Measurements from ENCODE around the gene MRPL12.
A peak's percentile ranks its signal among the peaks of the same experiment; 100 is the strongest.

The MRPL12 gene

DNA sequence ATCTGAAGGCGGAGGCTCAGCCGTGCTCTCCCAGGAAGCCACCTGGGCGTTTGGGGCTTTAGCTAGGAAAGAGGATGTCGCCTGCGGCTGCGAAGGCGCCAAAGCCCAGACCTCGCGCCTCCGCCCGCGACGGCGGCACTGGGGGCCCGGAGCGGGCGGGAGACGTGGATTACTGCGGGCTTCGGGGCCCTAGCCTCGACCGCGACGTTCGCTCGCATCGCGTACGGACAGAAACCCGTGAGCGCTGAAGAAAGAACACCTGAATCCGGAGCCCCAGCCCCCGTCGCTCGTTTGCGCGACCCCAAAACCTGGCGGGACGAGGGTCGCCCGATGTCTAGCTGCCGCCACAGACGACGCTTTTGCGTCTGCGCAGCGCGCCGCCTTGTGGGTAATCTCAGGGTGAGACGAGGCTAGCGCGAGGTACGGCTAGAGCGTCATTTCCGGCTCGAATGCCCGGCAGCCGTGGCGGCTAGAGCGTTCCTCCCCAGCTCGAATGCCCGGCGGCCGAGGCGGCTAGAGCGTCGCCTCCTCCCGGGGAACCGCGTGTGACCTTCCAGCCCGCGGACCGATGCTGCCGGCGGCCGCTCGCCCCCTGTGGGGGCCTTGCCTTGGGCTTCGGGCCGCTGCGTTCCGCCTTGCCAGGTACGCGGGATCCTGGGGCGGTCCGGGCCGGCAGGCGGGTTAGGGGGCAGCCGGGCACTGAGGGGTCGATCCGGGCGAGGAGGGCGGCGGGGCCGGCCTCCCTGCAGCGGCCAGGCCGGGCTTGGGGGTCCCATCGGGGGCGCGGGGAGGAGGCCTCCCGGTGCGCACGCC is at the start of gene MRPL12:
MRPL12 (plus strand) TSS at position 434 of the 813 bp plus-strand sequence; CDS start at position 569, 135 bp downstream.
- peak; percentile 90 for DNase-seq (ENCODE audit: low spot score)

DNA sequence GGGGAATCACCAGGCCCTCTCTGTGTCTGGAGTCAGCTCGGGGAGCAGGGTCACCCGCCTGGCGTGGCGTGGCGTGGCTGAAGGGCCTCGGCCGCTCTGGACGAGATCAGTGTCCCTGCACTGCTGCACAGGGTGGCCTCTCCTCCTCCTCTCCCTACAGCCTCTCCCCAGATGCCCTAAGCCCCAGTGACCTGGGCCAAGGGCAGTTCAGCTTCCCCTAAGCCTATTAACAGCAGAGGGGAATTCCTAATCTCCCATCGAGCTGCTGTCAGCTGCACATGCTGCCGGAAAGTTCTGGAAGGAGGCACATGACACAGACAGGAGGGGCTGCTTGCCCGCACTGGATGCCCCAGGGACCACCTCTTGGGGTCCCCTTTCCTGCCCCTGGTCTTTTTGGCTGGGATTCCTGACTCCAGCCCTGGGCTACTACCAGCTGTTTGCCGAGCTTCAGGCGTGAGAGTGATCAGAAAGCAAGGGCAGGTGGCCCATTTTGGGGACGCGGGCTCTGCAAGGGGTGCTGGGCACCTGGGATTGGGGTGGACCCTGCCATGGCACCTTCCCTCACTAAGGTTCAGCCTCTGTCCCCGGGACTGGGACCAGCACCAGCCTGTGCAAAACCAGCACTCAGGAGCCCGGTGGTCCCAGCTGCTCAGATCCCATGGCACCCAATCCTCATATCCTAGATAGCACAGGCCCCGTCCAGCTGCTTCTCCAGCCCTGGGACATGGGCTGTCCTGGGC is 47.6 kb upstream of the MRPL12 start:
- DNase-seq (ENCODE audit: low spot score) = no peak

DNA sequence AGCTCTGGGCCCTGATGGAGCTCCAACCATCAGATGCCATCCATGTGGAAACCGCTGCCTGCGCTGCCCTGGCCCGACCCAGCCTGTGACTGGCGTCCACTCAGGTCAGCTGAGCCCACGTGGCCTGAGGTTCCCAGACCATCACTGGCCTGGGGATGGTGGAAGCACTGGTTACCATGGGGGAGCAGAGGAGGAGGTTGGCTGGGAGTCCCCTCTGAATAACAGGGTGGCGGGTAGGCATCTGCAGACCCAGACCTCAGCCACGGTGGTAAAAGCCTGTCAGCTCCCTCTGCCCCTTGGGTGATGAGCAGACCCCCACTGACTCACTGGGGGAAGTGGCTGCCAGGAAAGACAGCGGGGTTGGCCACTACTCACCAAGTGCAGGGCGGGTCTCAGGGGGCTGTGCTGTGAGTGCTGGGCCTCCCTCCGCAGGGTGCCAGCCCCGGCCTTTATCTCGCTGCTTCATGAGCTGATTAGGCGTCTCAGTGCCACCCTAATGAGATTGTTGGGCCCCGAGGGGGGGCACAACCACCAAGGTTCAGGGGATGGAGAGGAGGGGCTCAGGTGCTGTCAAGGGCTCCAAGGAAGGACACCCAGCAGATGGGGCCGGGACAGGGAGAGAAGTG is 46.9 kb upstream of the MRPL12 start, which contains the start of gene PDE6G:
PDE6G (minus strand) TSS at position 425 of the 626 bp plus-strand sequence. CDS start 3,237 bp downstream, outside the sequence.
- no peak for DNase-seq (ENCODE audit: low spot score)

DNA sequence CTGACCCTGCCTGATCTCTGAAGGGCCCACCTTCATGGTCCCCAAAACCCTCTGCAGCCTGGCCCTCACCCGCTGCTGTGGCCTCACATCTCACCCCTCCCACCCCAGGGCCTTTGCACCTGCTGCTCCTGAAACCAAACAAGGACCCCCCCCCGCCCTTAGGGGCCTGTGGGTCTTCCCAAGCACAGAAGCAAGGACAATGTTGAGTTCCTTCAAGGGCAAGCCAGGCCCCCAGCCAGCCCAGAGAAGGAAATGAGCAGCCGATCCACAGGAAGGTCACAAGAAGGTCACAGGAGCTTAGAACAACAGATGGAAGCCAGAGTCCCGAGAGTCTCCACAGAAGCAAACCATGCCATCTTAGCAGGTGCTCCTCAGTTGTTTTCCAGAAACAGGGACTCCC is 46.3 kb upstream of the MRPL12 start:
- DNase-seq (ENCODE audit: low spot score) = no peak

DNA sequence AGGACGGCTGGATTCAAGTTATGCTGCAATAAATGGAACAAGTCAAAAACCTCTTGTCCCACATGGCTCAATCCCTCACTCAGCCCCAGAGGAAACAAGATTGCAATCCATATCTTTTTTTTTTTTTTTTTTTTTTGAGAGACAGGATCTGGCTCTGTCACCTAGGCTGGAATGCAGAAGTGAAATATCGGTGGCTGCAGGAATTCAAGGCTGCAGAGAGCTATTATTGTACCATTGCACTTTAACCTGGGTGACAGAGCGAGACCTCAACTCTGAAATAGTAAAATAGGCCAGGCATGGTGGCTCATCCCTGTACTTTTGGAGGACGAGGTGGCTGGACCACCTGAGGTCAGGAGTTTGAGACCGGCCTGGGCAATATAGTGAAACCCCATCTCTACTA is 44.1 kb upstream of the MRPL12 start:
- no peak for DNase-seq (ENCODE audit: low spot score)

DNA sequence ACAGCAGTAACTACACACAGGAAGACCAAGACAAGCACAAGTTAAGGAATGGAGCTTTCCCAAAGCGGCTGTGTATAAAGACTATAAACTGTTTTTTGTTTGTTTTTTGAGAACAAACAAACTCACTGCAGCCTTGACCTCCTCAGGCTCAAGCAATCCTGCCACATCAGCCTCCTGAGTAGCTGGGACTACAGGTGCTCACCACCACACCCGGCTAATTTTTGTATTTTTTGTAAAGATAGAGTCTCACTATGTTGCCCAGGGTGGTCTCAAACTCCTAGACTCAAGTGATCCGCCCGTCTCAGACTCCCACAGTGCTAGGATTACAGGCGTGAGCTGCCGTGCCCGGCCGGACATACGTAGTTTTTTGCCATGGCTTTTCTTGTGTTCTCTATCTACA is 42.7 kb upstream of the MRPL12 start:
- DNase-seq (ENCODE audit: low spot score) = no peak

DNA sequence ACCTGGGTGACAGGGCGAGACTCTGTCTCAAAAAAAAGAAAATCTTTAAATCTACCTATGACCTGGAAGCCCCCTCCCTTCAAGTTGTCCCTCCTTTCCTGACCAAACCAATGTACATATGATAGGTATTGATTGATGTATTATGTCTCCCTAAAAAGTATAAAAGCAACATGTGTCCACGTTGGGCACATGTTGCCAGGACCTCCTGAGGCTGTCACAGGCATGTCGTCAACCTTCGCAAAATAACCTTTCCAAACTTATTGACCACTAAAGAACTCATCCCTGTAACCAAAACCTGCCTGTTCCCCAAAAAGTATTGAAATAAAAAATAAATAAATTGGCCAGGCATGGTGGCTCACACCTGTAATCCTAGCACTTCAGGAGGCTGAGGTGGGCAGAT is 41.2 kb upstream of the MRPL12 start:
- DNase-seq (ENCODE audit: low spot score) = no peak

DNA sequence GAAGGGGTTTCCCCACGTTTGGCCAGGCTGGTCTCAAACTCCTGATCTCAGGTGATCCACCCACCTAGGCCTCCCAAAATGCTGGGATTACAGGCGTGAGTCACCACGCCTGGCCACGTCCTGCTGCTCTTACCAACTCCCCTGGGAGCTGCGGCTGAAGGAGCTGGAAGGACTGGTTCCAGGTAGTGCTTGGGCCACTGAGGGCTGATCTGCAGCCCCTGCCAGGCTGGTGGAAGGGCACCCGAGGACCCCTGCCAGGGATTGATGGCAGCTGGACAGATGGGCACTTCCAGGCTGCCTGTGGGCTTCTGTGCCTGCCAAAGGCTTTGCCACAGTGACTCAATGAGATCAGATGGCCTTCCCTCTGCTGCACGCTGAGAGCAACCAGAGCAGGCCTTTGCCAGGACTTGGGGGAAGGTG is 39.1 kb upstream of the MRPL12 start:
- DNase-seq (ENCODE audit: low spot score) = no peak

DNA sequence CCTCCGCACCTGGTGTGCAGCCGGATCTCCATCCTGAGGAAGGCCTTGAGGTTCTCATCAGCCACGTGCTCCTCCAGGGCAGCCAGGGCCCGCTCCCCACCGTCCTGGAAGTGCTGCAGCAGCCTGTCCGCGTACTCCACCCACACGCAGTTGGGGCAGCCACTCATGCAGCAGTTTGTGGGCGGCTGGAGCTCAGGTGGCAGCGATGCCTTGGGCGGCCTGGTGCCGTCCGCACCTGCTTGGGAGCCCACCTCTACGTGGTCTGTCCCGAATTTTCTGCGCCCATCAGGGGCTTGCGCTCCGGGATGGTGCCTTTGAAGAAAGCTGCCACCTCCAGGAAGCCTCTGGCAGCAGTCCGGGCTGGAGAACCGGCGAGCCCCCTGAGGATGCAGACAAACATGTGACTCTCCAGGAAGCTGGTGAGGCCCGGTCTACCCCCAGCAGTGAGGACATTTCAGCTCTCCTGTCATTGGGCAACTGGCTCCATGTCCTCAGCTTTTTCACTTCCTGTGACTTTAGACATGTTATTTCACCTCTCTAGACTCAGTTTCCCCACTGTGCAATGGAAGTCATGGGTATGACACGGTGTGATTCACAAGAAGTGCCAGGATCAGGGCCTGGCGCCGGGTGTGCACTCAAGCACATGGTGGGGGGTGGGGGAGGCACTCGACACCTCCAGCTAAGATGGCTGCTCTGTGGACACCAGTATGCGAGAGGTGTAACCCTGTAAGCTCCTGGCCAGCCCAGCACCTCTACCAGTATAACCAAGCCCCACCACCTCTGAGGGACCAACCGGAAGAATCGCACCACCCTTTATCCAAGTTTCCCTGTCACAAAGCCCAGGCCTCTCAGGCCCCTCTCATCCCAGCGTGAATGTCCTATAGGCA is 37.7 kb upstream of the MRPL12 start:
- DNase-seq (ENCODE audit: low spot score) = peak; percentile 24

DNA sequence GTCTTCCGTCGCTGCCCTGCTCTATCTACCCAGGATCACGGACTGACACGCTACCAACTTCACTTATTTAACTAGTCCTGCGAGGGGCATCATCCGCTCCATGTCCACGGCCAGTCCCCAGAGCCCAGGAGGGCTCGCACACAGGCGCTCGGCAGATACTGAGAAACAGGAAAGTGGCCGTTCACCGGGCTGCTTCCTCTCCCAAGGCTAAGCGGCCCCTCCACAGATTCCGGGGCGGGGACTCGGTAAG is 37.1 kb upstream of the MRPL12 start:
- DNase-seq (ENCODE audit: low spot score) = no peak

DNA sequence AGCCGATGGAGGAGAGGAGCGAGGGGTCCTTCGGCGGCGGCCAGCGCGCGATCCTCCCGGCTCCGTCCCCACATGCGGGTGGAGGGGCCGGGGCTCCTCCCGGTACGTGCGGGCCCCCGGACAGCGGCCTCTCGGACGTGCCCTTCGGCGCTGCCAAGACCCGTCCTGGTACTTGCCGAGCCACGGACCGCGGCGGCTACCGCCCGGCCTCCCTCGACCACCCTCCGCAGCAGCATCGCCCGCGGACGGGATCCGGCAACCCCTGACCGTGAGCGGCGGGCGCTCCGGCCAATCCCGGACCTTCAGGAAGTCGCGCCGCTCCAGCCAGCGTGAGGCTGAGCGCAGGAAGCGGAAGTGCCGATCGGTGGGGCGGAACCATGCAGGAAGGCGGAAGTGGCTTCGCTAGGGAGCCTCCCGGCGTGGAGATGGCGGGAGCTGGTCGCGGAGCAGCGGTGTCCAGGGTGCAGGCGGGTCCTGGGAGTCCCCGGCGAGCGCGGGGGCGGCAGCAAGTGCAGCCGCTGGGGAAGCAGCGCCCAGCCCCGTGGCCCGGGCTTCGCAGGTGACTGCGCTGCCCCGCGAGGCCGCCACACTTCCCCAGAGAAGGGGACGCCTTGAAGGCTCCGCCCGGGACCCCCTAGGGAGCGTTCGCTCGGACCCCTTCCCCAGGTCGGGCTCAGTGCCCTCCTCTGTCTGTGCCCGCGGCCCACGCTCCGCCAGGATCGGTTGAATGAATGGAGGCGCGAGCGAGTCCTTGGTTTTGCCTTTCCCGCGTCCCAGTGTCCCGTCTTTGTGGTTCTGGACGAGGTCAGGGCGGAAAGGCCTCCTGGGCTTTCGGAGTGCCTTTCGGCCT is 36.6 kb upstream of the MRPL12 start, which contains the start of the genes CCDC137 and OXLD1:
CCDC137 (plus strand) TSS at position 396 of the 850 bp plus-strand sequence; CDS start at position 426, 30 bp downstream.
OXLD1 (minus strand) TSS at position 264 of the 850 bp plus-strand sequence; CDS start at position 236, 28 bp downstream.
- peak; percentile 91 for DNase-seq (ENCODE audit: low spot score)

DNA sequence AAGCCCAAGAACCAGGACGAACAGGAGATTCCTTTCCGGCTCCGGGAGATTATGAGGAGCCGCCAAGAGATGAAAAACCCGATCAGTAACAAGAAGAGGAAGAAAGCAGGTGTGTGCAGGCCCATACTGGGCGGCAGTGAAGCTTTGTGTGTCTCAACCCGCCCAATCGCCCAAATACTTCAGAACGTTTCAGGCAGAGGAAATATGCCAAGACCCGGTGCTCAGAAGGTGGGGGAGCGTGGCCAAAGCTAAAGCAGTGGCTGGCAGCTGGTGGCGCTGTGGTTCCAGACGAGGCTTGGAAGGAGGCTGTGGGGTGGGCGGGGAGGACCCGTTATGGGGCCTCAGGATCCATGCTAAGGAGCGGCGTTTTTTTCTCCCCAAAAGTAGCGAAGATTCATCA is 35.4 kb upstream of the MRPL12 start:
- DNase-seq (ENCODE audit: low spot score) = no peak

DNA sequence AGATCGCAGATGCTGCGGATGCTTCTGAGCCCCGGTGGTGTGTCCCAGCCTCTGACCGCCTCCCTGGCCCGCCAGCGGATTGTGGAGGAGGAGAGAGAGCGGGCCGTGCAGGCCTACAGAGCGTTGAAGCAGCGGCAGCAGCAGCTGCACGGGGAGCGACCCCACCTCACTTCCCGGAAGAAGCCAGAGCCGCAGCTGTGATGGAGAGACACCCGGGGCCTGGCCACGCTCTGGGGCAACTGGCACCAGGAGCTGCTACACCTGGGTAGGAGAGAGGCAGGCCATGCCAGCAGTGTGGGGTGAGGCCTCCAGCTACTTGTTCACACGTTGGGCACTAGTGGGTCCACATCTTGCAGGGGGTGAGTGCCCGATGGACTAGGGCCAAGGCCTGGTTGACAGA is 30.7 kb upstream of the MRPL12 start:
- DNase-seq (ENCODE audit: low spot score) = no peak

DNA sequence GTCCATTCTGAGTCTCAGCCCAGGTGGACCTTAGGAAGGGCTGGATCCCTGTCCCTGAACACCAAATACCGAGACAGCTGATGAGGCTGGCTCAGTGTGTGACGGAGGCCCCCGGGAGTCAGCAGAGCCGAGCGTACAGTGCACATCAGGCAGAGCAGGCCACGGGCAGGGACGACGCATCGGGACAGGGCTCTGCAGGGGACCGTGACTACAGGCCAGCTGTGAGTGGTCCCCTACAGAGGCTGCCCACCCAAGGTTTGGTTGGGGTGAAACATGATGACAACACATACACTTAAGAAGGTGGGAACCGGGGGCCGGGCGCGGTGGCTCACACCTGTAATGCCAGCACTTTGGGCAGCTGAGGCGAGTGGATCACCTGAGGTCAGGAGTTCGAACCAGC is 30.2 kb upstream of the MRPL12 start:
- DNase-seq (ENCODE audit: low spot score) = no peak

DNA sequence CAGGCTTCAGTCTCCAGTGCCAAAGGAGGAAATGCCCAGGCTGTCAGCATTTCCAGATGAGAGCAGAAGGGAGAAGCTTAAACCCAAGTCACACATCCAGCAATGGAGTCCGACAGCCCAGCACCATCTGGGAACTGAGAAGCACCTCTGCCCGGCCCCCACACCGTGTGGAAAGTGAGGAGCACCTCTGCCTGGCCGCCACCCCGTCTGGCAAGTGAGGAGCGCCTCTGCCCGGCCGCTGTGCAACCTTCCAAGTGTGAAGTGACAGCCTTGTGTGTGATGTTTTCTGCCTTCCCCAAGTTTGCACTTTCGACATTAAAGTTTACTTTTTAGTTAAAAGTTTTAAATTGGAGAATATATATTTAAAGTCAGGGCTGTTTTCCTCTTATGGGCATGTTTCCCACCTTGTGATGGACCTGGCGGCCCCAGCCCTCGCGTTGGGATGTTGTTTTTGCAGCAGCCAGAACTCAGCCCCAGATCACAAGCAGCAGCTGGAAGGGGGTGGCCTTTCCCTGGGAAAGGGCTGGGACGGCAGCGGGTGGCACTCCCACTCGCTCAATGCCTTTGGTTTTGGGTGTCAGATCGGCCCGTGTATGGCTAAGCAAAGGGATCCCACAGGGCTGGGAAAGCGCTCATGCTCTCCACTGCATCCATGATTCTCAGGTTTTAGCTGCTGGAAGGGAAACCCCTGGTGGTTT is 29.5 kb upstream of the MRPL12 start:
- DNase-seq (ENCODE audit: low spot score) = no peak

DNA sequence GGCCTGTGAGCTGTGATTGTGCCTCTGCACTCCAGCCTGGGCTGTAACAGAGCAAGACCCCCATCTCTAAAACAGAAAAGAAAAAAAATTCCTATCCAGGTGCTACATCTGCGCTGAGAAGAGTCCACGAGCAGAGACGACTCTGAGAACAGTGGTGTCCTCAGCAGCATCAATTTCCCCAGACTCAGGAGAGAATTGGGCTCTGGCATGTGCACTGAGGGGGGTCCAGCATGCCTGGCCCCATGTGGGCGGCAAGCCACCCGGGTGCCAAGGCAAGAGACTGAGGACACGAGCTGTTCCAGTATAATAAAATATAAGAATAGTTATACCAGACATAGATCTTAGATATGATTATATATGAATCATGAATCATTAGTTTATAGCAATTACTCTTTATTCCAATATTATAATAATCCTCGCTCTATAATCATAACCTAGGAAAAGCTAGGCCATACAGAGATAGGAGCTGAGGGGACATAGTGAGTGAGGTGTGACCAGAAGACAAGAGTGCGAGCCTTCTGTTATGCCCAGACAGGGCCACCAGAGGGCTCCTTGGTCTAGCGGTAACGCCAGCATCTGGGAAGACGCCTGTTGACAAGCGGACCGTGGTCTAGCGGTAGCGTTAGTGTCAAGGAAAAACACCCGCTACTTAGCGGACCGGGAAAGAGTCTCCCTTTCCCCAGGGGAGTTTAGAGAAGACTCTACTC is 27.5 kb upstream of the MRPL12 start:
- DNase-seq (ENCODE audit: low spot score) = peak; percentile 41

DNA sequence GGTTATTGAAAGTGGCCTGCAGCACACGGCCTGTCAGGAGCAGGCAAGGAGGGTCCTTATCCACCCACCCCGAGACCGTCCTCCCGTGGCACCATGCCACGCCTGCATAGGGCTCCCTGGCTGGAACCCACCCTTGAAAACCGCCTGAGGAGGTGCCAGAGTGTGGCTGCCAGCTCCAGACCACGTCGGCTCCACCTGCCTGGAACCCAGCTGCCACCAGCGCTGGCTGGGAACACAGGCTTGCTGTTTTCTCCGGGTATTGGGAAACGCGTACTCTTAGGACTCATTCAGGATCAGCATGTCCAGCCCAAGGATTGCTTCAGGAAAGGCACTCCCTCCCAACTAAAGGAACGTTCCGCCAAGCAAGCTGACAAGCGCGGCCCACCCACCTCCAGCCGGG is 26.3 kb upstream of the MRPL12 start:
- DNase-seq (ENCODE audit: low spot score) = no peak

DNA sequence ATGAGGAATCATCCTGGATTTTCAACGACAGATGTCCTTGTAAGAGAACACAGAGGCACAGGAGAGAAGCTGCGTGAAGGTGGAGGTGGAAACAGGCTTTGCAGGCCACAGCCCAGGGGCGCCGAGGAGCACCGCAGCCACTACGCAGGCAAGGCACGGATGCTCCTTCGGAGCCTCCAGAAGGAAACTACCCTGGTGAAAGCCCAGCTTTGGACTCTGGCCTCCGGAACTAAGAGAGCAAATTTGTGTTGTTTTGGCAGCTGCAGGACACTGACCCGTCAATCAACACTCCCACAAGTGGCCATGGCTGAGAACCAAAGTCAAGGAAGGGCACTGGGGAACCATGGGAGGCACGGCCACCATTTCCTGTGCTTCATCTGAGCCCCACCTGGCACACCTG is 23.0 kb upstream of the MRPL12 start:
- no peak for DNase-seq (ENCODE audit: low spot score)

DNA sequence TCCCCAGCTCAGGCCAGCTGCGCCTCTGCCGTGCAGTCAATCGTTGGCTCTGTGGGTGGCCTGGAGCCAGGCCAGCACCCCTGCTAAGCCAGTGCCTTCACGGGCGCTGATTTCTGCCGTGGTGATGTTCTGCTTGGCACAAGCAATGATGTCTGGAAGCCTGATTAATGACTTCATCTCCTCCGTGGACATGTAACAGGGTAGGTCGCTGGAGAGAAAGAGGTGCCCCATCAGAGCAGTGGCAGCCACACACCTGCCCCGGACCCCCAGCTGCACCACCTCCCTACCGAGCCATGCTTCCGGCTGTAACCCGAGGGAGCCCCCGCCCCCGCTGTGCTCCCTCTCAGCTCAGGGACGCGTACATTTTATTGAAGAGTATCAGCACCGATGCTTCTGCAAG is 21.5 kb upstream of the MRPL12 start:
- no peak for DNase-seq (ENCODE audit: low spot score)
